OCI-LY3 (cell line): Measurements from ENCODE around the gene PLCL1.

Experiments used
- CTCF ChIP-seq: fragments of 200-600, 300-600 bp; sonication (generic); IDR thresholded peaks from 2 replicates; pipeline ENCODE4 v1.5.1; 2014; ENCODE audit warnings: antibody characterized with exemption, low read length, low read depth
- EZH2phosphoT487 ChIP-seq: fragments of 200-600 bp; shearing (Covaris generic); IDR thresholded peaks from 2 replicates; pipeline ENCODE4 v1.6.1; 2018; ENCODE audit warnings: antibody characterized with exemption, mixed run types, low read depth

DNA sequence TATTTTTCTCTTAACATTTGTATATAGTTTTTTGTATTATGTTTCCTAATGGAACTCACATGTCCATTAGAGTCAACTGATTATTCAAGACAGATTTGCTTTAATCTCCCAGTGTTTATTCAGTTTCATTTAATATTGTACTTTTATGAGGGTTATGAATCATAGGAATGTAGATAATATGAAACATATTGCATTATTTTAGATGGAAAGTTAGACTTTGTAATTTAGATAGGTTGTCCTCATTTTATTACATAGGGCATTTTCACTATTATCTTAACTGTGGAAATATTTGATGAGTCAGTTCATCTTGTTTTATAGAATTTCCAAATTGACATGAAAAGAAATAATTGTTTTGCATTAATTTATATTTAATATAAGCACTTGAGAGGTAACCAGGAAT, 240.8 kb downstream of the PLCL1 start:
- TF ChIP-seq CTCF = no peak
- TF ChIP-seq EZH2phosphoT487 = no peak
